Skeletal muscle cell (primary cell): Measurements from ENCODE around the gene NUP93.
A peak's percentile ranks its signal among the peaks of the same experiment; 100 is the strongest.
"Not testable (repeated sequence)": the region's sequence is repeated elsewhere in the genome, so short reads cannot be mapped to it uniquely, and the experiment has no call there.

Source experiments
- DNase-seq: peaks from one replicate; pipeline ENCODE4 v3.0.0-alpha.2; 2010; ENCODE audit warnings: low read depth
- H3K4me3 ChIP-seq: 2 replicates; pipeline ENCODE4 v1.5.1; 2011; ENCODE audit warnings: low read depth, mild to moderate bottlenecking, control low read depth, low read length, moderate library complexity

NUP93 gene

DNA sequence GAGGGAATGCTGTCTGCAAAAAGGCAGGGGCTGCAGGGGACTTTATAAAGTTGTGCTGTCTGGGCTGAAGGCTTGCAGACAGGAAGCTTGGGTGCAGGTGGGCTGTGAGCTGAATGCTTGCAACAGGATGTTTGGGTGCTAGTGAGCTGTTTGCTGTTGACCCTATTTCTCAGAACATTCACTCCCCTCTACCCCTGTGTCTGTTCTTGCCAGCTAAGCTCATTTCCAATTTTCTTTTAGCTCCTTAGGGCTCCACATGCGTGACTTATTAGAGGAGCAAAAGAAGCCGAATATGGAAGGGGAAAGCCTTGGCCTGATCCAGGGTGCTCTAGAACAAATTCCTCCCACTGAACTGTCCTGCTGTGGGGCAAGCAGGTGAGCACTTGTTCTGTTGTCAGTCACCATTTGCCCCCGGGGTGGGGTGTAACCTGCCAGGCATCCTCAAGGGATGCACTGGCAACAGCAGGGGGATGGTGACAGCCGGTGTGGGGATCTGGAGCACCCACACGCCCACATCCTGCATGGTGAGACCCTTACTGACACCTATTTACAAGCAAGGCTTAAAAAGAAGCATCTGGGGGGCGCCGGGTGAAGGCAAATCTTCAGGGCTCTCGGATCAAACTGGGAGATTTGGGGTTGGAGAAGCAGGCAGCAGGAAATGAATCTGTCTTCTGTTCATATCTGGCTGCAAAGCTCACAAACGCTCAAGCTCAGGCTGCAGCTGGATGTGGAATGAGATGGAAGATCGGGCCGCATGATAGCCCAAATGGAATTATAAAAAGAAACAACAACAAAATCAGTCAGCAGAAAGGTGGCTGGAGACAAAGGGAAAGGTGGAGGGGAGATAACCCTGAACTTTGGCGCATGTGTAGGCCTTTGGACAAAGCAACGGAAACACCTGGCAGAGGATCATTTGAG lies 21.1 kb upstream of the NUP93 start:
- no peak for DNase-seq
- H3K4me3 ChIP-seq: no peak overlapping the region

DNA sequence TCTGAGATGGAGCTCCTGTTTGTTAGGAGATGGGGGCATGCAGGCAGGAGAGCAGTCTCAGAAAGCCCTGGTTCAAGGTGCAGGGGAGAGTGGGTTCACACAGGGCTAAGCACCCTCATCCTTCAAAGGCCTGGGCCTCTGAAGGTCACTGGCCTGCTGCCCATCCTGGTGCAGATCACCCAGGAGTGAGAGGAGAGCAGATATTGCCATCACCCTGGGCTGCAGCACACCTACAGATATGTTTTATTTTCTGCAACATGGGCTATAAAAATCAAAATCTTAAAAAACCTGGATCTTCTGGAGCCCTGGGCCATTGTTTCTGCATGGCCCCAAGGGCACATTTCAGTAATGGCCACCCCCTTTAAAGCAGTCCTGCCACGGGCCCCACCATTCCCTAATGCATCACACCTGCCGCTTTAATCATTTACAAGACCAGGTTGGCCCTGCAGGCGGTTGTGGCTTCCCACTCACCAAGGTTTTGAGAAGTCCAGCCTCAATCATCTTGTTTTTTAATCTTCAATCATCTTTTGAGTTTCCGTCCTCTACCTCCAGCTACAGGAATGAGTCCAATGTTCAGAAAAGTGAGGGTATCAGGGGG lies 20.4 kb upstream of the NUP93 start:
- H3K4me3 ChIP-seq: no peak overlapping the region

DNA sequence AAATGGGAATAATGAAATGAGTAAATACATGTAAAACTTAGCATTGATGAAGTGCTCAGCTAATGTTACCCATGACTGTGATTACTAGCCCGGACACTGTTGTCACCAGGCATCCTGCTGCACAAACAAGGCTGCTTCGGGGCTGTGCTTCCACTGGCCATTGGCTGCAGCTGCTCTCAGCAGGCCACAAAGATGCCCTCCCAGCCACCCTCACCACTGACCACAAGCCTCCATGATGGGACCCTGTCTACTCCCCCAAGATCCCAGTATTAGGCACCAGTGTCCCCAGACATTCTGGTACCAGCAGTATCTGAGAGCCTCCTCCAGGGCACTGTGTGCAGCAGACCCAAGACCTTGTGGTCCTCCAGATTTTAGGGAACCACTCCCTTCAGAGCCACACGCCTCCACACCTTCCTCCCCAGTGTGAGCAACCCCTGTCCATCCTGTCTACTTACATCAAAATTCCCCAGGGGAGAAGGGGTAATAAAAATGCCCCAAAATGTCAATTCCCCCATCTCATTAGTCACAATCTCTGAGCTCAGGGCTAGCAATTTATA lies 19.7 kb upstream of the NUP93 start:
- DNase-seq: no peak
- no peak overlapping the region for H3K4me3 ChIP-seq

More for the DNA sequence above, 20.4 kb upstream of the NUP93 start:
- DNase-seq: no peak

DNA sequence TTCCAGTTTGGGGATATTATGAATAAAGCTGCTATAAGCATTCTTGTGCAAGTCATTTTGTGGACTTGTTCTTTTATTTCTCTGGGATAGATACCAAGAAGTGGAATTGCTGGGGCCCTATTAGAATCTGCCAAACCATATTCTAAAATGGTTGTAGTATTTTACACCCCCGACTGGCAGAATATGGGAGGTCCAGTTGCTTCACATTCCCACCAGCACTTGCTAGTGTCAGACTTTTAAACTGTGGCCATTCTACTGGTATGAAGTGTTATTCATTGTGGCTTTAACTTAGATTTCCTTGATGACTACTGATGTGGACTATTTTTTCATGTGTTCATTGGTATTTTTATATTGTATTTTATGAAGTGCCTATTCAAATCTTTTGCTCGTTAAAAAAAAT lies 18.1 kb upstream of the NUP93 start:
- H3K4me3 ChIP-seq: no peak overlapping the region
- no peak for DNase-seq

DNA sequence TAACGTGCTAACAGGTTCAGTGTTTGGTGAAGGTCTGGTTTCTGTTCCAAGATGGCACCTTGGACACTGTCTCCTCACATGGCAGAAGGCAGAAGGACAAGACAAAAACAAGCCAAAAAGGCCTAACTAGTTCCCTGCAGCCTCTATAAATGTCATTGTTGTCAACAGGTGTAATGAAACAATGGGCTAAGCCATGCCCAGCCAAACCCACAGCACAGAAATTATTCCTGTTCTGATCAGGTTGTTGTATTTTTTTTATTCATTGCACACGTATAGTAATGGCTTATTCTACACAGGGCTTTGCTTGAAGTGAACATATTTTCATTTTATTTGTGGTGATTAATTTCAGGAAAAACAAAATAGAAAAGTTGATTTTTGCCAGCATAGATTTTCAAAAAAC lies 16.1 kb upstream of the NUP93 start:
- DNase-seq: no peak
- no peak overlapping the region for H3K4me3 ChIP-seq

DNA sequence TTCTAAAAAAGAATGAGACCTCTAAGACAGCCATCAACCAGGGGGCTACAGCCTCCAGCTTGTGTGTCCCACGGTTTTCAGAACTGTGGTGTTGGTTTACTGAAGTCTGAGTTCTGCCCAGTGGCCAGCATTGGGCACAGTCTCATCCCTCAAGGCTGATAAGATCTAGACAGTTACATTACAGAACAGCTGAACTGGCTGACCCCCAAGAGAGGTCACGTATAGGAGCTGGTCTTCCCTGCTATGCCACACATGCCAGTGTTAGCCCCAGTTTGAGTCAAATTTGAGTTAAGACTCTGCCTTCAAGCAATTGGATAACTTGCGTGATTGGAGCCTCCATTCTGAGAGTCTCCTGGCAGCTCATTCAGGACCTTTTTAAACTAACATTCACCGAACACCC lies 14.8 kb upstream of the NUP93 start:
- H3K4me3 ChIP-seq: no peak overlapping the region
- DNase-seq: no peak

DNA sequence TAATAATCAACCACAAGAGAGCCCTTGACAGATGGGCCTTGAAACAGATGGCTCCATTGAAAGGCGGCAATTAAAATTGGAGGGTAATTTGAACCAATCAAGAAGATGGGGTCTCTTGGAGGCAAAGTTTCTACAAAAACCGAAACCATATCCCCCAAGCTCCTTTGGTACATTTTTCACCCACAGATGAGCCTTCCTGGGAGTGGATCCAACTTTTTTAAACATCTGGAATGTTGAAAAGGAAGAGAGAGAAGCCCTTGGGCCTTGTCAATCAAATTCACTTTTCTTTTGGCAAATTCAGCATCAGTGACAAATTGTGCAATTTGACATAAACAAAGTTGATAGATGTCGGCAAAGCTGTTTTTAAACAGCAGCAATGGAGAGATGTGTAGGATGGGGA lies 13.2 kb upstream of the NUP93 start:
- no peak overlapping the region for H3K4me3 ChIP-seq
- no peak for DNase-seq

DNA sequence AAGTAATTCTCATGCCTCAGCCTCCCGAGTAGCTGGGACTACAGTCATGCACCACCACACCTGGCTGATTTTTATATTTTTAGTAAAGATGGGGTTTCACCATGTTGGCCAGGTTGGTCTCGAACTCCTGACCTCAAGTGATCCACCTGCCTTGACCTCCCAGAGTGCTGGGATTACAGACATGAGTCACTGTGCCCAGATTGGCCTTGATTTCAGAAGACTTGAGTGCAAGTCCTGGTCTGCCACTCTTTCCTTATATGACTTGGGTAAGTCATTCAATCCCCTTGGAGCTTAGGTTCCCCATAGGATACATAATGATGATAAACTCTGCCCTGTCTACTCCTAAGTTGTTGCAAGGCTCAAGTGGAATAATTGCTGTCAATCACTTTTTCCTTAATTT lies 12.4 kb upstream of the NUP93 start:
- DNase-seq, H3K4me3 ChIP-seq: not testable (repeated sequence)

DNA sequence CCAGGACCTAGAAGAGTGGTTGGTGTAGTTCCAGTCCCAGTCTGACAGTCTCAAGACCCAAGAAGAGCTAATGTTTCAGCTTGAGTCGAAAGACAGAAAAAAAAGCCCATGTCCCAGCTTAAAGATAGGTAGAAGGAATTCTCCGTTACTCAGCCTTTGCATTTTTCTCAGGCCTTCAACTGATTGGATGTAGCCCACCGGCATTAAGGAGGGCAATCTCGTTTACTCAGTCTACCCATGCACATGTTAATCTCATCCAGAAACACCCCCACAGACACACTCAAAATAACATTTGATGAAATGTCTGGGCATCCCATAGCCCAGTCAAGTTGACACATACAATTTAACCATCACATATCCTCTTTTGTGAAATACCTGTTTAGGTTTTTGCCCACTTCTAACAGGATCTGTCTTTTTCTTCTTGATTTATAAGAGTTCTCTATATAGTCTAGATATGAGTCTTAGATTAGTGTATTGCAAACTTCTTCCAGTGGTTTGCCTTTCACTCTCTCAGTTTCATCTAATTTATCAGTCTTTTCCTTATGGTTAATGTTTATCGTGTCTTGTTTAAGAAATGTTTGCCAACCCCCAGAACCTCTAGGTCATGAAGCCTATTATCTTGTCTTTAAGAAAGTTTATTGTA lies 7.6 kb upstream of the NUP93 start:
- DNase-seq: no peak
- H3K4me3 ChIP-seq: no peak overlapping the region

DNA sequence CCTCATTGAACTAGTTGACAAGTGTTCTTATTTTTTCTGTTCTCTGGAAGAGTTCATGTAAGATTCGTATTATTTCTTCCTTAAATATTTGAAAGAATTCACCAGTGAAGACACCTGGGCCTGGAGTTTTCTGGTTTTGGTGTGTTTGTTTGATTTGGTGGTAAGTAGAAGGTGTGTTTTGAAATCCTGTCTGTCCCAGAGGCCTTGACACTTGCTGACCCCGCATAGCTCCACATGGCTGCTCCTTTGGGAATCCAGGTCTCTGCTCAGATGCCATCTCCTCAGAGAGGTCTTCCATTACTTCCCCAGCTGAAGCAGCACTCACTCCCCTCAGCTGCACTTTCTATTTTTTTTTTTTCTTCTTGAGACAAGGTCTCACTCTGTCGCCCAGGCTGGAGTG lies 5.7 kb upstream of the NUP93 start:
- no peak overlapping the region for H3K4me3 ChIP-seq
- no peak for DNase-seq

DNA sequence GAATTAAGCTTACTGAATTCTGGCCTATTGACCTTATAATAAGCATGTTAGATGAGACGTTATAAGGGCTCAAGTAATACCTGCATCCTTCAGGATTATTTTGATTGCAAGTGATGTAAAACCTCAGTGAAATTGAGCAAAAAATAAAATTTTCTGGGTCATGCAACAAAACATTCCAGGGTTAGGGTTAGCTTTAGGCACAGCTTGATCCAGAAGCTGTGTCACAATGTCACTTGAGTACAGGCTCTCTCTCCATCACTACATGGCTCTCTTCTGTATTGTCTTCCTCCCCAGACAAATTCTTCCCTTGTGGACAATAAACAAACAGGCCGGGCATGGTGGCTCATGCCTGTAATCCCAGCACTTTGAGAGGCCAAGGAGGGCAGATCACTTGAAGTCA lies 3.6 kb upstream of the NUP93 start:
- DNase-seq: no peak
- H3K4me3 ChIP-seq: no peak overlapping the region

DNA sequence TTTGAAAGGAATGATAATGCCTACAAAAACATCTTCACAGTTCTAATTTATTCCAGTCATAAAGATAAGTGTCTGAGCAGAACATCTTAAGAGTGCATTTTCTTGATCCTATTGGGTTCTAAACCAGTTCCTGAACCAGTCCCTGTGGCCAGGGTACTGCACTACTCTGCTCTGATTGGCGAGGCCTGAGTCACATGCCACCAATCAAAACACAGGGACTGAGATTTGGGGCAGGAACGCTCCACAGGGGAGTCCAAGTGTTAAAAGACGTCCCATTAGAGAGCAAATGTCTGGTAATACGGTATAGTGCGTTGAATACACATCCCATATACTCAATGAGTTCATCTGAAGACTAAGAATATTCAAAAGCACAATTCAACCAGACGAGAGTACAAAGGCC lies 3.0 kb upstream of the NUP93 start:
- H3K4me3 ChIP-seq: no peak overlapping the region
- no peak for DNase-seq

DNA sequence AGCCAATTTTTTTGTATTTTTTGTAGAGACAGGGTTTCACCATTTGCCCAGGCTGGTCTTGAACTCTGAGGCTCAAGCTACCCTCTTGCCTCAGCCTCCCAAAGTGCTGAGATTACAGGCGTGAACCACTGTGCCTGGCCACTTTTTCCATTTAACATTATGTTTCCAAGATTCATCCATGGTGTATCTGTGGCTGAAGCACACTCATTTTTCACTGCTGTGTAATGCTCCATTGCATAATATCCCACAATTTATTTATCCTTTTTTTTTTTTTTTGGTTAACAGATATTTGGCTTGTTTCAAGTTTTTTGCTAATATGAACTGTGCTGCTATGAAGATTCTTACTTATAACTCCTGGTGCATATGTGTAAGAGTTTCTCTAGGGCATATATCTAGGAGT lies 1.9 kb upstream of the NUP93 start:
- DNase-seq: no peak
- no peak overlapping the region for H3K4me3 ChIP-seq

DNA sequence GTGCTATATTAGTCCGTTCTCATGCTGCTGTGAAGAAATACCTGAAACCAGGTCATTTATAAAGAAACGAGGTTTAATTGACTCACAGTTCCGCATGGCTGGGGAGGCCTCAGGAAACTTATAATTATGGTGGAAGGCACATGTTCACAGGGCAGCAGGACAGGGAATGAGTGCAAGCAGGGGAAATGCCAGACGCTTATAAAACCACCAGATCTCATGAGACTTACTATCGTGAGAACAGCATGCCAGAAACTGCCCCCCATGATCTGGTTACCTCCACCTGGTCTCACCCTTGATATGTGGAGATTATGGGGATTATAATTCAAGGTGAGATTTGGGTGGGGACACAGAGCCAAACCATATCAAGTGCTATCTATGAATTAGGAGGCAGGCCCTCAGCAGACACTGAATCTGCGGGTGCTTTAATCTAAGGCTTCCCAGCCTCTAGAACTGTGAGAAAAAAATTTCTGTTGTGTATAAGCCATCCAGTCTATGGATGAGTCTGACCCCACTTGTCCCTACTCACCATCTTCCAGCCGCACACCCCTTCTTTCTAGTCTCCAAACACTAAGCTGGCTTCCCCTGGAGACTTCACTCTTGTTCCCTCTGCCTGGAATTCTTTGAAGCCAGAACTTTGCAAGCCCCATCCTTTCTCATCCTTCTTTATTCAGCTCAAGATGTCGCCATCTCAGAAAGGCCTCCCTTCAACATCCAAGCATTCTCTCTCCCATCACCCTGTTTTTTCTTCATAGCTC lies 772 bp upstream of the NUP93 start:
- H3K4me3 ChIP-seq: peak overlapping the region; percentile 83
- DNase-seq: no peak

DNA sequence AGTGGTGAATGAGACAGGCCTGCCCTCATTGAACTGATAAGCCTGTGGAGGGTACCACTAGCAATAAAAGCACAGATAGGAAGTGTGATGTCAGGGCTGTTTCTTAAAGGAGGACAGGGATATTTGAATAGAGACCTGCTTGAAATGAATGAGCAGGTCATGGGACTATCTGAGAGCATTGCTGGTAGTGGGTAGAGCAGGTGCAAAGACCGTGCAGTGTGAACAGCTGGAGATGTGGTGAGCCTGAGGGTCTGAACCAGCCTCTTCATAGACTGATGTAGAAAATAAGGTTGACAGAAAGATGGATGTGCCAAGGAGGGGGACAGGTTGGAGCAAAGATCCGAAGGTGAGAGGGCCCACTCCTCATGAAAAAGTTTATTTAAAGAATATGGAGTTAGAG lies 2.4 kb downstream of the NUP93 start:
- H3K4me3 ChIP-seq: no peak overlapping the region
- no peak for DNase-seq

DNA sequence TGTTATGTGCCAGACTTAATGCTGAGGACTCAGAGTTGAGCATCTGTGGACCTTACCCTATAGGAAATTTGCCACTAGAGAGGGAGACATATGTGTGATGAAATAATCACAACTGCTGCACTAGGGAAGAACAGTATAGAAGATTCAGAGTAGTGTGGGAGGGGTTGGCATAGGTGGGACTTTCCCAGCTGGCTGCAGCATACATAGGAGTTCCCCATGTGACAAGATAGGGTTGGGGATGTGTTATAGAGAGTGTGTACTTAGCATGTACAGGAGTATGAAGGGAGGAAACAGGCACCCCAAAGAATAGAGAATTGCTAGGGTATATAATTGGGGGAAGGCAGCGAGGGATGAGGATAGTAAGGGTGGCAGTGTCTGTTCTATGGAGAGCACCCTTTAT lies 2.9 kb downstream of the NUP93 start:
- no peak for DNase-seq
- no peak overlapping the region for H3K4me3 ChIP-seq

DNA sequence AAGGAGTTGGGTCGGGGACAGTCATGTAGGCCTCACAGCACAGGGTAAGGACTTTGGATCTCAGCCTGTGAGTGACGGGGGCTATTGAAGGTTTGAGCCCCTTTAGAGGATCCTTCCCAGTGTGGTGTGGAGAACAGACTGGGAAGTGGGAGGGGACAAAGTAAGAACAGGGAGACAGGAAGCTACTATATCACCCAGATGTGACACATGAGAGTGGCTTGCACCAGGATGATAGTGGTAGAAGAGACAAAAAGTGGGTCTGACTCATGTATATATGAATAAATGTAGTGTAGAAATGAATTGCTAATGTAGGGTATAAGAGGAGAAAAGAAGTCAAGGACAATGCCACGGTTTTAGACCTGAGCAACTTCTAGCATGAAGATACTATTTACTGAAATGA lies 4.5 kb downstream of the NUP93 start:
- no peak overlapping the region for H3K4me3 ChIP-seq
- DNase-seq: no peak

DNA sequence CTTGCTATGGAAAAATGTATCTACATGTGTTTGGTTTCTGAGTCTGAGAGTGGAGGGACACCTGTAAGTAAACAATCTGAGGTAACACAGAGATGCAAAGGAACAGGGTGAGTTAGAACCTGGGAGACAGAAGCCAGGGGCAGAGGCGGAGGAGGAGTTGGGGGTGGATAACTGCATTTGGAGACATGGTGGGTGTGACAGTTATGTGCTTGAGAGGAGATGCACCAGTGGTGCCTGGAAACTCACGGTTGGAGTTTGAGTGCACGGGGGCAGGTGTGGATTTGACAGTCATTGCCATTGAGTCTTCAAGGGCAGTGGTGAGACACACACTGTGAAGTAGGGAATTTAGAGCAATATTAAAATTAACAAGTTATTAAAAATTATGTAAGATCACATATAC lies 6.5 kb downstream of the NUP93 start:
- DNase-seq: no peak
- H3K4me3 ChIP-seq: no peak overlapping the region

DNA sequence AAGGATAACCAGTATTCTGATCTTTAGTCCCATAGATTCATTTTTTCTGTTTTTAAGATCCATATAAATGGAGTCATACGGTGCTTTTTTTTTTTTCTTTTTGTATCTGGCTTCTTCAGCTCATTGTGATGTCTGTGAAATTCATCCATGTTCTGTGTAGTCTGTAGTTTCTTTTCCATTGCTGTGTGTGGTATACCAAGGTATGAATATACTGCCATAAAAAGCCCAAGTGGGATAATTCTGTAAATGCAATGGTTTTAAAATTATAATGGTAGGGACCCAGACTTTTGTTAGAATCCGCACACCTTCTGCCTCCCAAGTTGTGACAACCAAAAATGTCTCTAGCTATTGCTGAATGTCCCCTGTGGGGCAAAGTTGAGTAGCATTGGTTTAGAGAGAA lies 7.6 kb downstream of the NUP93 start:
- no peak for DNase-seq

DNA sequence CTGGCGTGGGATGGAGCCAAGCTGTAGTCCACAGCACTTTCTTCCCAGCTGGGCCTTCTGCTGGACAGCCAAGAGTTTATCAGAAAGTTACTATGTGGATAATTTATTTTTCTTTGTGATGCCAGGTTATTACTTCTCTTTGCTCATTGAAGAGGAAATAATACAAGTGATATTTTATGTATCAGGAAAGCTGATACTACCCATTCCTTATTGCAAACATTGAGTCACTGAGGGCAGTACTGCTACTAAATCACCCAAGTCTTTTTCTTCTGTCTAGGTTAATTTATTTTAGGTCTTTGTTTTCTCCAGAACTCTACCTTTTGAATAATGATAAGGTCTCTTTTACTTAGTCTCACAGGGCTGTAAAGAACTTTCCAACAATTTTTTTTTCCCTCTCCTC lies 8.3 kb downstream of the NUP93 start:
- DNase-seq: no peak

More for the DNA sequence above, 7.6 kb downstream of the NUP93 start:
- no peak overlapping the region for H3K4me3 ChIP-seq

More for the DNA sequence above, 8.3 kb downstream of the NUP93 start:
- H3K4me3 ChIP-seq: no peak overlapping the region
